Measurements from ENCODE around the gene BBS2. TPM values are rescaled to one million over a fixed set of nuclear protein-coding genes. Genes with fewer than 3 reads are reported as not detected.
A peak's percentile ranks its signal among the peaks of the same experiment; 100 is the strongest.

BBS2 gene
- polyA plus RNA-seq, 3 donors from 2014 or later = 16.9 to 25.6 (median 19.2) TPM

DNA sequence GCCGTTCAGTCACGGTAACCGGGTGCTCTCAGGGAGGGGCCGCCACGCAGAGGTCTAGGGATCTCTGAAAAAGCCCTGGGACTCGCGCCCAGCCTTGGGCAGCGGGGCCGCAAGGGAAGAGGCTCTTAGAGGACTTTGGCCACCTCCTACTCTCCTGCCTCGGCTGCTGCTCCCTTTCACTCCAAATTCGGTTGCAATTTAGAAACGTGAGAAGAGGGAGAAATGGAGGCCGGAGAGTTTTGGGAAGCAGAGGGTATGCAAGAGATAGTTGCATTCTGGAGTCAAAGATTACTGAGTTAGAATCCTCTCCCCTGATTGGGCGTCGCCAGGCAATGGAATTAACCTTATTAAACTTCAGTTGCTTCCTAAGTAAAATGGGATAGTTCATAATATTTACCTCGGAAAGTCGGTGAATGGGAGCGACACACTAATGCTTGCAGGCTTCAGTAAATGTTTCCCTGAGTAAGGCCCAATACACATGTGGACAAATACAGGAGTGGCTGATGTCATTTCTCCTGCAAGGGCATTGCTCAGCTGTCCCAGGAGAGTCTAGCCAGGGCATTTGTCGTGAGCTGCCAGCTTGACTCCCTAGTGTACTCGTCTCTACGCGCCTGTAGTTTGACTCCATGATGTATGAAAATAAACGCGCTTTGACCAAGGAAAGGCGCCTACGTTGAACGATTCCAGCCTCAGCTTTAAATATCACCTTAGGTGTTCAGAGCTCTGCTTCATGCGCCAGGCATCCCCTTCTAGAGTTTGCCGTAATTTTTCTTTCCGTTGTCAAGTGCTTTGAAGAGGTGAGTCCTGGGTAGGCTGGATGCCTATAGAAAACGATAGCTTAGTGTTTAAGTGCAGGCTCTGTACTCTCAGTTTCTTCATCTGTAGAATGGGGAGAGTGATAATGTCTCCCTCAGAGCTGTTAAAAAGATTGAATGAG, 67.8 kb downstream of the BBS2 start:
- H3K4me3 Mint-ChIP-seq = peak overlapping the region; percentile 97 to 99 (median 98)
- H3K4me1 Mint-ChIP-seq = peaks cover 38 to 62% of the 10 kb centered on the region in 2 donors
- peaks cover 16 to 34% (median 19%) of the 10 kb centered on the region in 3 donors for H3K36me3 Mint-ChIP-seq
- H3K27me3 Mint-ChIP-seq (ENCODE audit: low read depth in 3 of 3) = peaks cover 0 to 2% (median 0%) of the 10 kb centered on the region in 3 donors
- DNase-seq = no peak
- H3K9me3 Mint-ChIP-seq = no peaks in the 10 kb centered on the region
- peak overlapping the region; percentile 86 to 97 (median 95) for H3K27ac Mint-ChIP-seq

DNA sequence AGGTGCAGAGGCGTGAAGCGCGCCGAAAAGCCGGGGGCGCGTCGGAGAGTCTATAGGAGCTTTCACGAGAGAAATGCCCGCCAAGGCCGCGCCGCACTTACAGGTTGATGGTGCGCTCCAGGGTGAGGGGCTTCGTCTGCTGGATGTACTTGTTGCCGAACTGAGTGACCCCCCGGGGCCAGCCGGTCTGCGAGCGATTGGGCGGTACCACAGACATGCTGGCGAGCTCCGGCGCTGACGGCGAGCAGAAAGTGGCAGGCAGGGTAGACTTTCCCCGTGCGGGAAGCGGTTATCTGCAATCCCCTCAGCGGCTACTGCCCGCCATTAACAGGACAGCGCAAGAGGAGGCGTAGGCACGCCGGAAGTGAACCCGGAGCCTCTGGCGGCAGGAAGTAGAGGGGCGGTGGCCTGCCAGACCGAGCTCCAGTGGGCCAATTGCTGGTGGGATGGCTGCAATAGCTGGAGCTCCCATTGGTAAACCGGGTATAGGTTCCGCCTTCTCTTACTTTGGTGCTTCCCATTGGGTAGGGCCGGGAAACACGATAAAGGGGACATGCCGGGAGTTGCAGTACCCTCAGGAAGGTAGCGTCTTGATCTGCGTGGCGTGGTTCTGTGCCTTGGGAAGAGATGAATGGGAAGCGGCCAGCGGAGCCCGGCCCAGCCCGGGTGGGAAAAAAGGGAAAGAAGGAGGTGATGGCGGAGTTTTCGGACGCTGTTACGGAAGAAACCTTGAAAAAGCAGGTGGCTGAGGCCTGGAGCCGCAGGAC, 68.7 kb downstream of the BBS2 start, which contains the start of the genes NUDT21 and OGFOD1:
NUDT21 (minus strand) TSS at position 347 of the 767 bp plus-strand sequence; CDS start at position 217, 130 bp downstream.
OGFOD1 (plus strand) TSS at position 569 of the 767 bp plus-strand sequence; CDS start at position 628, 59 bp downstream.
- H3K9me3 Mint-ChIP-seq = no peaks in the 10 kb centered on the region
- DNase-seq = peak; percentile 92
- H3K4me1 Mint-ChIP-seq = peaks cover 38 to 62% of the 10 kb centered on the region in 2 donors
- H3K36me3 Mint-ChIP-seq = peaks cover 14 to 25% (median 17%) of the 10 kb centered on the region in 3 donors
- H3K27me3 Mint-ChIP-seq (ENCODE audit: low read depth in 3 of 3) = peaks cover 0 to 2% (median 0%) of the 10 kb centered on the region in 3 donors
- H3K4me3 Mint-ChIP-seq = peak within 1 kb of the TSS; percentile 97 to 99 (median 98)
- H3K27ac Mint-ChIP-seq = peak within 1 kb of the TSS; percentile 86 to 97 (median 95)

DNA sequence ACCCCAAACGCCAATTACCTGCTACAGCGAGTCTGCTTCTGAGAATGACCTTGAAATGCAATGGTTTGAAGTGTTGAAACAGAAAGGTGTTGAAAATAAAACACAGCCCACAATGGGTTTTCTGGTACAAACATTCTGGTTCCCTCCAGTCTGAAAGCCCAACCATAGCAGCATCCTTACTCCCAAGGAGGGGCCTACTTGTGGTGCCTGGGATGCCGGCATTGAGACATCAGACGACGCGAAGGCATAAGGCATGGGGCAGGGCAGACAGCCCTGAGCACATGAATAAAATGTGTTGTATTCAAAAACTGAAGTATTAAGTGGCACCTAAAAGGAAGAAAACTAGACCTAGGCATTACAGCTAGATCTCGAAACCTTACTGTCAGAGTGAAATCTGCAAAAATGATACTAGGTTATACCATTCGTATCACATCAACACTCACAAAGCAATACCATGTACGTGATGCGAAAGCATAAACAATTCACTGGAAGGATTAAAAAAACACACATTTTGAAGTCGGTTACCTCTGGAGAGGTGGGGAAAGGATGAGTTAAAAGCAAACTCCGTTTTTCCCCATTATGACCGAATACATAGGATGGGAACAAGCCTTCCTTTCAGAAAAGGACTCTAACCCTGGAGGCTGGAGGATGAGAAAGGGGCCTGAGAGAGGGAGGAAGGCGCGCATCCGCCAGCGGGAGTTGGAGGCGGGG, 69.4 kb downstream of the BBS2 start:
- Mint-ChIP-seq H3K27me3 (ENCODE audit: low read depth in 3 of 3) (peaks cover 0 to 2% (median 0%) of the 10 kb centered on the region in 3 donors), H3K4me1 (peaks cover 38 to 62% of the 10 kb centered on the region in 2 donors), H3K27ac (peak overlapping the region; percentile 86 to 97 (median 95)), H3K9me3 (no peaks in the 10 kb centered on the region), H3K36me3 (peaks cover 9 to 18% (median 14%) of the 10 kb centered on the region in 3 donors), H3K4me3 (peak overlapping the region; percentile 97 to 99 (median 98))
- no peak for DNase-seq

DNA sequence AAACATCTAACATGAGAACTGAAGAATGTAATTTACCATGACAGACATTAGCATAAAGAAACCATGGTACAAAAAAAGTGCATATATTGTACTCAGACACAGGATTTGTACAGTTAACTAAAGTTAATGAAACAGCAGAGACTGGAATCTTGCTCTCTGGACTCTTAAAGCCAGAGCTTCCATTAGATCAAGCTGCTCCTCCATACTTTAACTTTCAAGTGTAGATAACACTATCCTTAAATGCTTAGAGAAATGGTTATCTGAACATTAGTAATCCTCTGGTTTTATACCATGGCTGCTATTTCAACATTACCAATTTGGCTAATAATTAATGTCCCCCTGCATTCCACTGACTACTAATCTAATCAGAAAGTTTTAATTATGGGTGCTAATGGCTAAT, 71.8 kb downstream of the BBS2 start:
- no peaks in the 10 kb centered on the region for H3K9me3 Mint-ChIP-seq
- peaks cover 0 to 2% (median 0%) of the 10 kb centered on the region in 3 donors for H3K27me3 Mint-ChIP-seq (ENCODE audit: low read depth in 3 of 3)
- peaks cover 37 to 56% of the 10 kb centered on the region in 2 donors for H3K4me1 Mint-ChIP-seq
- H3K27ac Mint-ChIP-seq = peak overlapping the region in 1 of 6 donors; percentile 14
- no peak overlapping the region for H3K4me3 Mint-ChIP-seq
- peaks cover 3 to 8% (median 3%) of the 10 kb centered on the region in 3 donors for H3K36me3 Mint-ChIP-seq
- DNase-seq = no peak

DNA sequence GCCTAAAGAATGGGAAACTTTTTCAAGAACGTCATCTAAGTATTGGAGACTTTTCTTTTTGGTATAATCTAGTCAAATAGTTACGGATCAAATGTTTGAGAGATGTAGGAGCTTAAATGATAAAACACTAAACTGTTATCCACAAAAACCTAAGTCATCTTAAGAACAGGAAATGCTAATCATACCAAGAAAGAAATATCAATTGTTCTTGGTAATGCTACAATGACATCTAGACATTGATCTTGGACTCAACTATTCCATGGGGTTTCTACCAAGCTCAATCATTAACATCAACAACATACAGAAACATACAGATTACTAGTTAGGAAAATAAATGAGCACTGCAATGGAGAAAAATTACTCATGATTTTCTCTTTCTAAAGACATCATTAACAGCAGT, 72.5 kb downstream of the BBS2 start:
- no peak for DNase-seq
- H3K27ac Mint-ChIP-seq = no peak overlapping the region
- peaks cover 0 to 2% (median 0%) of the 10 kb centered on the region in 3 donors for H3K27me3 Mint-ChIP-seq (ENCODE audit: low read depth in 3 of 3)
- peaks cover 8 to 14% (median 9%) of the 10 kb centered on the region in 3 donors for H3K36me3 Mint-ChIP-seq
- no peak overlapping the region for H3K4me3 Mint-ChIP-seq
- peaks cover 32 to 49% of the 10 kb centered on the region in 2 donors for H3K4me1 Mint-ChIP-seq
- H3K9me3 Mint-ChIP-seq = no peaks in the 10 kb centered on the region

DNA sequence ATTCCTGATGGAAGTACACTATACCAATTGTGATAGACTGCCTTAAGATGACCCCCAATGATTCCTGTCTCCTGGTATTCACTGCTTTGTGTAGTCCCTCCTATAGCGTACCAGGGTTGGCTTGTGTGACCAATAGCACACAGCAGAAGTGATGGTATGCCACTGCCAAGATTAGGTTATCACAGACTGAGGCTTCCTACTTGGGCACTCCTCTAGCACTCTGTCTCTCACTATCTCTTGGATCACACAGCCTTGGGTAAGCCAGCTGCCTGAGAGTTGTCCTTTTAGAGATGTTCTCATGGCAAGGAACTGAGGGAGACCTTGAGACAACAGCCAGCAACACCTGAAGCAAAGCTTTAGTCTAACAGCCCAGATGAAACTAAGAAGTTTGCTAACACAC, 81.8 kb downstream of the BBS2 start:
- Mint-ChIP-seq H3K36me3 (peaks cover 23 to 41% (median 24%) of the 10 kb centered on the region in 3 donors), H3K9me3 (no peaks in the 10 kb centered on the region), H3K4me1 (no peaks in the 10 kb centered on the region), H3K27me3 (ENCODE audit: low read depth in 3 of 3) (peaks cover 0 to 3% (median 0%) of the 10 kb centered on the region in 3 donors), H3K27ac (peak overlapping the region in 1 of 6 donors; percentile 28), H3K4me3 (no peak overlapping the region)
- no peak for DNase-seq

DNA sequence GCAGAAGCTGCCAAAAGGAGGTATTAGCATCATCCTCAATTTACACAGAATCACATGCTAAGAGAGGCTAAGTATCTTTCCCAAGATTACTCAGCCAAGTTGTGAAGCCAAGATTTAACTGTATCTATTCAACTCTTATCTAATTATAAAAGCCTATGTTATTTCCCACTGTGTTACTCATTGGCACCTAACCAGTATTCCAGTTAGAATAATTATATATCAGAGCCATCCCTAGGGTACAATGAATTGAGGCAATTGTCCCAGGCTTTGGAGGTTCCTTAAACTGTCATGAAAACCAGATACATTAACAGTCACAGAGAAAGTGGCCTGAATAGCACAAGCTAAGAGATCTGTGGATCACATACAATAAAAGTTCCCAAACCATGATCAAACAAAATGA, 83.6 kb downstream of the BBS2 start:
- no peaks in the 10 kb centered on the region for H3K4me1 Mint-ChIP-seq
- peak overlapping the region in 1 of 6 donors; percentile 19 for H3K27ac Mint-ChIP-seq
- no peak for DNase-seq
- no peak overlapping the region for H3K4me3 Mint-ChIP-seq
- peaks cover 14 to 46% (median 16%) of the 10 kb centered on the region in 3 donors for H3K36me3 Mint-ChIP-seq
- peaks cover 0 to 3% (median 0%) of the 10 kb centered on the region in 3 donors for H3K27me3 Mint-ChIP-seq (ENCODE audit: low read depth in 3 of 3)
- H3K9me3 Mint-ChIP-seq = no peaks in the 10 kb centered on the region

Other genes with a start within 250 kb of the BBS2 start
- gene AMFR, start 94.5 kb downstream of the BBS2 start, polyA plus RNA-seq = 10 to 100 TPM; 17.8 to 63.3 (median 40.3) TPM
- gene NUDT21, start 68.7 kb downstream of the BBS2 start, polyA plus RNA-seq = 10 to 100 TPM; 71.2 to 79.8 (median 76.8) TPM
- 10 to 100 TPM; 61.1 to 96.7 (median 80.5) TPM for gene OGFOD1, start 68.5 kb downstream of the BBS2 start, polyA plus RNA-seq
- gene MT4, start 45.0 kb upstream of the BBS2 start, polyA plus RNA-seq = not detected
- not detected for gene MT3, start 69.5 kb upstream of the BBS2 start, polyA plus RNA-seq
- 100 to 1,000 TPM; 139 to 321 (median 313) TPM for gene MT2A, start 88.6 kb upstream of the BBS2 start, polyA plus RNA-seq
- 1 to 10 TPM in 2 of 3 donors, not detected in 1; 1.4 to 2.5 TPM for gene MT1E, start 105.8 kb upstream of the BBS2 start, polyA plus RNA-seq
- not detected for gene MT1M, start 112.6 kb upstream of the BBS2 start, polyA plus RNA-seq
- gene MT1A, start 118.6 kb upstream of the BBS2 start, polyA plus RNA-seq = not detected
- gene MT1B, start 131.9 kb upstream of the BBS2 start, polyA plus RNA-seq = not detected
- gene MT1F, start 137.9 kb upstream of the BBS2 start, polyA plus RNA-seq = 10 to 100 TPM in 2 of 3 donors, 1 to 10 TPM in 1; 6.4 to 39.1 (median 20.6) TPM
- not detected for gene MT1G, start 148.0 kb upstream of the BBS2 start, polyA plus RNA-seq
- gene MT1H, start 149.8 kb upstream of the BBS2 start, polyA plus RNA-seq = not detected
- 10 to 100 TPM; 23.2 to 73.5 (median 69.4) TPM for gene MT1X, start 162.4 kb upstream of the BBS2 start, polyA plus RNA-seq
- 10 to 100 TPM; 57.1 to 91.4 (median 68.3) TPM for gene NUP93, start 210.1 kb upstream of the BBS2 start, polyA plus RNA-seq

Measured in immature natural killer cell (primary cell).